ENCODE measurements around the gene PDZD7.

Gene PDZD7

GRCh38 chr10:100966887-100967286, 64.0 kb downstream of the PDZD7 start:
- no peak for DNase-seq (ENCODE audit: low spot score)

GRCh38 chr10:100965820-100966219, 65.1 kb downstream of the PDZD7 start:
- no peak for DNase-seq (ENCODE audit: low spot score)

- DNase-seq (ENCODE audit: low spot score), result no peak
Observed at GRCh38 chr10:100963826-100964225, 67.1 kb downstream of the PDZD7 start.

- no peak for DNase-seq (ENCODE audit: low spot score)
Observed at GRCh38 chr10:100962351-100963080, 68.4 kb downstream of the PDZD7 start.

- no peak for DNase-seq (ENCODE audit: low spot score)
Observed at GRCh38 chr10:100960251-100960650, 70.7 kb downstream of the PDZD7 start.
